Duodenal mucosa (tissue), 2 donors: Measurements from ENCODE around the gene PTPN1.

ENCODE experiments used
- H3K27ac ChIP-seq: one replicate; pipeline ENCODE4 v1.7.0; 2013; ENCODE audit warnings: low read depth, low read length
- H3K27me3 ChIP-seq, 2 donors: one replicate each; pipeline ENCODE4 v1.7.0; 2013; ENCODE audit warnings: low read length in 2 of 2, control low read depth in 1 of 2; ENCODE audit not compliant: insufficient read depth in 2 of 2, control insufficient read depth in 1 of 2
- H3K36me3 ChIP-seq, 2 donors: one replicate each; pipeline ENCODE4 v1.7.0; 2013; ENCODE audit warnings: low read length in 2 of 2, control low read depth in 1 of 2; ENCODE audit not compliant: insufficient read depth in 2 of 2, control insufficient read depth in 1 of 2
- H3K4me1 ChIP-seq, 2 donors: one replicate each; pipeline ENCODE4 v1.7.0; 2013; ENCODE audit warnings: low read length in 2 of 2, control low read depth in 1 of 2; ENCODE audit not compliant: insufficient read depth in 2 of 2, control insufficient read depth in 1 of 2
- H3K4me3 ChIP-seq, 2 donors: one replicate each; pipeline ENCODE4 v1.7.0; 2013; ENCODE audit warnings: low read length in 2 of 2, low read depth in 1 of 2
- H3K9ac ChIP-seq, 2 donors: one replicate each; pipeline ENCODE4 v1.7.0; 2013; ENCODE audit warnings: low read length in 2 of 2, low read depth in 1 of 2
- H3K9me3 ChIP-seq, 2 donors: one replicate each; pipeline ENCODE4 v1.7.0; 2013; ENCODE audit warnings: low read length in 2 of 2, control low read depth in 1 of 2; ENCODE audit not compliant: control insufficient read depth in 1 of 2

PTPN1 gene

GRCh38 chr20:50632701-50633100, 122.5 kb downstream of the PTPN1 start:
- H3K4me3 ChIP-seq, result no peak overlapping the region
- no peak overlapping the region for H3K27ac ChIP-seq
- H3K27me3 ChIP-seq, result no peaks in the 10 kb centered on the region
- H3K9ac ChIP-seq, result no peak overlapping the region
- peaks cover 9 to 10% of the 10 kb centered on the region in 2 donors for H3K4me1 ChIP-seq
- H3K9me3 ChIP-seq, result no peaks in the 10 kb centered on the region
- no peaks in the 10 kb centered on the region for H3K36me3 ChIP-seq

GRCh38 chr20:50633361-50633760, 123.2 kb downstream of the PTPN1 start:
- H3K4me1 ChIP-seq, result peaks cover 9 to 10% of the 10 kb centered on the region in 2 donors
- H3K27me3 ChIP-seq, result no peaks in the 10 kb centered on the region
- H3K36me3 ChIP-seq, result no peaks in the 10 kb centered on the region
- H3K27ac ChIP-seq, result no peak overlapping the region
- no peak overlapping the region for H3K4me3 ChIP-seq
- no peaks in the 10 kb centered on the region for H3K9me3 ChIP-seq
- H3K9ac ChIP-seq, result no peak overlapping the region

- Histone ChIP-seq H3K9ac (no peak overlapping the region), H3K4me3 (no peak overlapping the region), H3K9me3 (no peaks in the 10 kb centered on the region), H3K27ac (no peak overlapping the region), H3K27me3 (no peaks in the 10 kb centered on the region), H3K4me1 (peaks cover 9 to 10% of the 10 kb centered on the region in 2 donors), H3K36me3 (no peaks in the 10 kb centered on the region)
Measured at GRCh38 chr20:50634191-50634590, 124.0 kb downstream of the PTPN1 start.
